ENCODE data around the gene SLF2. TPM values are rescaled to one million over a fixed set of nuclear protein-coding genes. Genes with fewer than 3 reads are reported as not detected.
A peak's percentile ranks its signal among the peaks of the same experiment; 100 is the strongest.

The SLF2 gene
- total and polyA plus RNA-seq, 8 donors: 9.5 to 16.8 (median 11.8) TPM

- Histone ChIP-seq H3K4me1 (no peaks in the 10 kb centered on the region), H3K36me3 (no peaks in the 10 kb centered on the region), H3K4me3 (no peak overlapping the region), H3K9me3 (no peaks in the 10 kb centered on the region), H3K27me3 (peaks cover 0 to 3% (median 0%) of the 10 kb centered on the region in 4 donors), H3K27ac (no peak overlapping the region)
- FAIRE-seq (no peak), DNase-seq (no peak), ATAC-seq (no peak)
- TF ChIP-seq CTCF (IDR thresholded peaks at IDR 0.05): no peak
- intact Hi-C loops (cut with DNase I): no loop called here
- WGBS, 2 donors: 78 to 82% methylated on average over 14 of the region's 14 CpGs
These were observed 24.9 kb upstream of the SLF2 start for GRCh38 chr10:100887761-100888296.

DNA sequence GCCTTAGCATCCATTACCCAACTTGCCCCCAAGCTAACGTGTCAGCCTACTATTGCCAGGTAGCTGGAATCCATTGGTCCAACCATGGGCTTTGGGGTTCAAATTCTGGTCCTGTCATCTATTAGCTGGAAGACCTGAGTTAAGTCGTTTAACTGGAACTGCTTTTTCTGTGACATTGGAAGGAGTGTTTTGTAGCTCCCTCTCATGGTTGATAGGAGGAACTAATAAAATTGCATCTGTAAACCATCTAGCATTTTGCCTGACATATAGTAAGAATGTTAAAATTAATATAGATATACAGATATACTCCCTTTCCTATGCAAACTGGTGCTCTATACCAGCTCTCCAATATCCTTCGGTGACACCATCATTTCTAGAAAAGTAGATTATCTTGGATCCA lies 23.8 kb upstream of the SLF2 start:
- Histone ChIP-seq H3K36me3 (no peaks in the 10 kb centered on the region), H3K4me1 (no peaks in the 10 kb centered on the region), H3K27ac (no peak overlapping the region), H3K27me3 (peaks cover 0 to 6% (median 0%) of the 10 kb centered on the region in 4 donors), H3K9me3 (no peaks in the 10 kb centered on the region), H3K4me3 (no peak overlapping the region)
- FAIRE-seq (no peak), ATAC-seq (peak in 1 of 4 donors; percentile 34), DNase-seq (no peak)
- intact Hi-C loops (cut with DNase I): no loop called here
- TF ChIP-seq CTCF (IDR thresholded peaks at IDR 0.05): peak in 1 of 4 donors; percentile 10
- whole genome bisulfite sequencing, 2 donors: 35 to 46% methylated on average over 3 of the region's 3 CpGs

DNA sequence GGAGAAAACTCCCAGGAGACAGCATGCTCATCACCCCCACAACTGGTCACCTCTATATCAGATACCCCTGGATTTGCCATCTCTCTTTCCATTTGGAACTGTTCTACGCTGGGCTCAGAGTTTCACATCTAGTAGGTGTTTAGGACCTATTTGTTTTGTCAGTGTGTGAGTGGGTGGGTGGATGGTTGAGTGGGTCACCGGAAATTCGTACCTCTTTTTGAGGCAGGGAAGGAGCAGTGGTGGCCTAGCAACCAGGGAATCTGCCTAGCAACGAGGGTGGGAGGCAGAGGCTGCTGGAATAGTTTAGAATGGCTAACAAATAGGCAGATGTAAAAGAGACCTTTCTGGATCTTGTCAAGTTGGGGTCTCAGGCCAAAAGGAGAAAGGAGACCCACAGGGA lies 23.2 kb upstream of the SLF2 start:
- no peak for DNase-seq
- no peaks in the 10 kb centered on the region for H3K36me3 ChIP-seq
- TF ChIP-seq CTCF (IDR thresholded peaks at IDR 0.05): no peak
- H3K27ac ChIP-seq: no peak overlapping the region
- intact Hi-C loops (cut with DNase I): no loop called here
- H3K27me3 ChIP-seq: peaks cover 0 to 6% (median 0%) of the 10 kb centered on the region in 4 donors
- H3K4me3 ChIP-seq: no peak overlapping the region
- no peaks in the 10 kb centered on the region for H3K9me3 ChIP-seq
- 38 to 51% methylated on average over 4 of the region's 4 CpGs for WGBS, 2 donors
- FAIRE-seq: no peak
- H3K4me1 ChIP-seq: no peaks in the 10 kb centered on the region
- no peak for ATAC-seq

DNA sequence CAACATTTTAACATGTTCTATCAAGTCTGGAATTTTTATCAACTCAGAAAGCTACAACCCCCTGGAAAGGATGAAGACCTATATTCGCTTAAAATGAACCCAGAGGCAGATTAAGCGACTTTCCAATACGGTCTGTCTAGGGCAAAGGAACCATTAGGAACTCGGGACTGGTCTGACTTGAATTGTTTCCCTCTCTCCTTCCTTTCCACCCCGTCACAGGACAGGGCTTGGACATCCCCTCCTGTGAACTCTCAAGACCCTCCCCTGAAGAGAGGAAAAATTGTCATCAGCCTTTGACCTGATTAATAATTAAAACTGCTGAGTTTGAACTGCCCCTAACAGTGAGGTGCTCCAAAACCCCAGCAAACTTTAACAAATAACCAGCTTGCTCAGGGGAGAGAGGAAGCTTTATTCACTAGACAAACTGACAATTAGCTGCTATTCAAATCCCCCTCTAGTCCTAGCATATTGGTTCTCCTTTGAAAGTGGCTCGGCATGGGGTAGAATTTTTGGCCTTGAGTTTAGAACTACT lies 22.6 kb upstream of the SLF2 start:
- Histone ChIP-seq H3K27me3 (peaks cover 0 to 6% (median 0%) of the 10 kb centered on the region in 4 donors), H3K4me3 (no peak overlapping the region), H3K36me3 (no peaks in the 10 kb centered on the region), H3K27ac (no peak overlapping the region), H3K4me1 (no peaks in the 10 kb centered on the region), H3K9me3 (no peaks in the 10 kb centered on the region)
- intact Hi-C loops (cut with DNase I): no loop called here
- FAIRE-seq: no peak
- TF ChIP-seq CTCF (IDR thresholded peaks at IDR 0.05): no peak
- DNase-seq: no peak
- no peak for ATAC-seq
- WGBS, 2 donors: 36 to 49% methylated on average over 6 of the region's 6 CpGs

DNA sequence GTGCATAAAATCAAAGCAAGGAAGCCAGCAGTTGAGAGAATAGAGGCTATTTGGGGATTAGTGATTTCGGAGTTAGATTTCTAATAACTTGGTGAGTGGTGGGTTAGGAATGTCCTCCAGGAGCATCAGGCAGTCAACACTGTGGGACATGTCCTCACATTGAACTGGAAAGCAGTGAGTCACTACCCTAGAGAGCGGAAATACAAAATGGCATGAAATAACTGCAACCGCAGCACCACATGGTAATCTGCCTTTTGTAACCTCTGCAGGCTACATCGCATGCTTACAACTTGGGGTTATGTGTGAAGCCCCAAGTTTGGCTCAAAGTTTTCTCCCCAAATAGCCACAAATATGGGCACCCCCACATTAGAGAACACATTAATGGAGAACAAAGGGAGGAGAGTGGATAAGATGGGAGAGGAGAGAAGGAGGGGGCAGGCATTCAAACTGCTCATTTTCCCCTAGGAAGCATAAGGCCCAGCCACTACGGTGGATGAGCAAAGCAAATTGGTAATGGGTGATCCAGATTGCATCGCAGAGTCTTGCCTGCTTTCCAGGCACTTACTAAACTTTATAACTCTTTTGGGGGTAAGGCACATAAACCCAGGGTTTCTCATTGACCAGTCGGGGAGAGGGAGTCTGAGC lies 22.0 kb upstream of the SLF2 start:
- ATAC-seq: peak in 3 of 4 donors; percentile 46 to 53 (median 53)
- no peak for FAIRE-seq
- H3K27ac ChIP-seq: no peak overlapping the region

More for the DNA sequence above, 22.0 kb upstream of the SLF2 start:
- Histone ChIP-seq H3K36me3 (no peaks in the 10 kb centered on the region), H3K4me3 (no peak overlapping the region), H3K27me3 (peaks cover 0 to 6% (median 0%) of the 10 kb centered on the region in 4 donors), H3K4me1 (no peaks in the 10 kb centered on the region), H3K9me3 (no peaks in the 10 kb centered on the region)
- no peak for DNase-seq
- intact Hi-C loops (cut with DNase I): no loop called here
- no peak for TF ChIP-seq CTCF (IDR thresholded peaks at IDR 0.05)
- whole genome bisulfite sequencing, 2 donors: 68 to 76% methylated on average over 7 of the region's 7 CpGs

Data from pancreas (tissue), 10 donors.